Measurements from ENCODE around the gene SELENON.

DNA sequence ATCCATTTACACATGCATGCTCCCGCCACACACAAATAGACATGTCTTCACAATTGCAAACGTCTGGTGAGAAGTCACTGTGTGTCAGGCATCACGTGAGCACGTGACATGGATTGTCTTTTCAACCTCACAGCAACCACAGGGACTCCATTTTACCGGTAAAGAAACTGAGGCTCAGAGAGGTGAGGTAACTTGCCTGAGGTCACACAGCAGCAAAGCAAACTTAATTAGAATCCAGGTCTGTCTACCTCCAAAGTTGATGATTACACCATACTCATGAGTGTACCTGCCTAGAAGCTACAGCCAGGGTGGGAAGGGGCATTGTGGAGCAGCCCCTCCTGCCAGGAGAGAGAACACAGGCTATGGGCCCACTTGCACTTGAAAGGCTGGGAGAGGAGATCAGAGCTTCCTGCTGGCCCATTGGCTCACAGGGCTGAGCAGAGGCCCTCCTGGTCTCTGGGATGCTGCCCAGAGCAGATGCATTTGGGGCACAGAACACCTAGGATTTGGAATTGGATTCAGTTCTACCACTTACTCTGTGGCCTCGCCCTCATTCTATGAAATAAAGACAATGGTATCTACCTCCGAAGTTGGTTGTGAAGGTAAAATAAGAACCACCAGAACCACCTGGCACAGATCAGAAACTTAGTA is 44.4 kb upstream of the SELENON start:
- TF ChIP-seq ZNF274 (IDR thresholded peaks at IDR 0.05; ENCODE audit: low read depth, low read length): no peak
- TF ChIP-seq SUZ12 (IDR thresholded peaks at IDR 0.05; ENCODE audit: extremely low read depth, insufficient read depth, insufficient read length): no peak
